ENCODE data around the gene PRMT7. TPM values are rescaled to one million over a fixed set of nuclear protein-coding genes. Genes with fewer than 3 reads are reported as not detected.
A peak's percentile ranks its signal among the peaks of the same experiment; 100 is the strongest.
"Not testable (repeated sequence)": the region's sequence is repeated elsewhere in the genome, so short reads cannot be mapped to it uniquely, and the experiment has no call there.

The PRMT7 gene
- total RNA-seq, 2 experiments from 2014 or later = 60.4 to 62.8 TPM

GRCh38 chr16:68283801-68284598 is 26.8 kb upstream of the PRMT7 start:
- intact Hi-C loops (cut with micrococcal nuclease) = no loop called here
- Mint-ChIP-seq H3K27me3 (no peaks in the 10 kb centered on the region), H3K36me3 (peaks cover 54% of the 10 kb centered on the region), H3K9me3 (no peaks in the 10 kb centered on the region), H3K4me1 (ENCODE audit: low read depth) (peaks cover 87% of the 10 kb centered on the region), H3K27ac (peak overlapping the region; percentile 89), H3K4me3 (peak overlapping the region; percentile 35)
- POLR2A ChIA-PET = interaction anchor here (0.9 to 4.2 kb wide), 6 partner anchors 8 to 27 kb away, joined by 3 to 23 read pairs (median 8); partner anchors contain the start of genes PRMT7, SLC7A6 and SLC7A6OS
- no peak for DNase-seq
- CTCF ChIA-PET = interaction anchor here (1.1 to 15.3 kb wide), 4 partner anchors 10 to 79 kb away, joined by 3 to 237 read pairs (median 4); partner anchors contain the start of gene SLC7A6

- no peak for DNase-seq
- peaks cover 90% of the 10 kb centered on the region for H3K4me1 Mint-ChIP-seq (ENCODE audit: low read depth)
- ChIA-PET CTCF (interaction anchor here (0.6 to 15.3 kb wide), 6 partner anchors 12 to 69 kb away, joined by 3 to 237 read pairs (median 4); partner anchors contain the start of genes PRMT7, SLC7A6 and SLC7A6OS), POLR2A (interaction anchor here (0.9 to 4.2 kb wide), 6 partner anchors 9 to 30 kb away, joined by 3 to 23 read pairs (median 8); partner anchors contain the start of genes PRMT7, SLC7A6 and SLC7A6OS)
- peak overlapping the region; percentile 35 for H3K4me3 Mint-ChIP-seq
- no peaks in the 10 kb centered on the region for H3K9me3 Mint-ChIP-seq
- intact Hi-C loops (cut with micrococcal nuclease) = no loop called here
- peak overlapping the region; percentile 89 for H3K27ac Mint-ChIP-seq
- no peaks in the 10 kb centered on the region for H3K27me3 Mint-ChIP-seq
- H3K36me3 Mint-ChIP-seq = peaks cover 51% of the 10 kb centered on the region
Observed at GRCh38 chr16:68284847-68285246, 26.0 kb upstream of the PRMT7 start.

GRCh38 chr16:68285683-68286082 is 25.1 kb upstream of the PRMT7 start:
- Mint-ChIP-seq H3K4me3 (no peak overlapping the region), H3K27ac (peak overlapping the region; percentile 89), H3K27me3 (no peaks in the 10 kb centered on the region), H3K9me3 (no peaks in the 10 kb centered on the region), H3K4me1 (ENCODE audit: low read depth) (peaks cover 94% of the 10 kb centered on the region), H3K36me3 (peaks cover 54% of the 10 kb centered on the region)
- DNase-seq = no peak
- POLR2A ChIA-PET = interaction anchor here (0.9 to 4.2 kb wide), 5 partner anchors 10 to 30 kb away, joined by 3 to 23 read pairs (median 8); partner anchors contain the start of gene SLC7A6
- intact Hi-C loops (cut with micrococcal nuclease) = no loop called here
- CTCF ChIA-PET = interaction anchor here (1.2 to 15.3 kb wide), 6 partner anchors 13 to 43 kb away, joined by 3 to 237 read pairs (median 4); partner anchors contain the start of genes PRMT7, SLC7A6 and SLC7A6OS

- intact Hi-C loops (cut with micrococcal nuclease) = loop anchor here (1.0 kb wide), 2 partner anchors 16 to 21 kb away; no protein-coding TSS in a partner anchor
- ChIA-PET CTCF (interaction anchor here (1.3 to 15.3 kb wide), 5 partner anchors 10 to 43 kb away, joined by 3 to 237 read pairs (median 4); partner anchors contain the start of genes PRMT7, SLC7A6 and SLC7A6OS), POLR2A (interaction anchor here (1.1 to 4.2 kb wide), 3 partner anchors 11 to 22 kb away, joined by 4 to 23 read pairs (median 8); partner anchors contain the start of gene SLC7A6)
- Mint-ChIP-seq H3K9me3 (no peaks in the 10 kb centered on the region), H3K4me3 (peak overlapping the region; percentile 58), H3K27ac (peak overlapping the region; percentile 89), H3K27me3 (no peaks in the 10 kb centered on the region), H3K36me3 (peaks cover 57% of the 10 kb centered on the region), H3K4me1 (ENCODE audit: low read depth) (peaks cover 94% of the 10 kb centered on the region)
- DNase-seq = peak; percentile 40
Observed at GRCh38 chr16:68286153-68287074, 24.4 kb upstream of the PRMT7 start.

- peak; percentile 69 for DNase-seq
- ChIA-PET CTCF (interaction anchor here (1.2 to 15.3 kb wide), 5 partner anchors 9 to 42 kb away, joined by 3 to 237 read pairs (median 4); partner anchors contain the start of gene SLC7A6), POLR2A (interaction anchor here (1.1 to 3.6 kb wide), 5 partner anchors 13 to 23 kb away, joined by 3 to 11 read pairs (median 4); partner anchors contain the start of genes PRMT7, SLC7A6 and SLC7A6OS)
- peaks cover 93% of the 10 kb centered on the region for H3K4me1 Mint-ChIP-seq (ENCODE audit: low read depth)
- intact Hi-C loops (cut with micrococcal nuclease) = loop anchor here (1.0 kb wide), 2 partner anchors 17 to 22 kb away; no protein-coding TSS in a partner anchor
- H3K9me3 Mint-ChIP-seq = no peaks in the 10 kb centered on the region
- H3K4me3 Mint-ChIP-seq = peak overlapping the region; percentile 7
- peak overlapping the region; percentile 93 for H3K27ac Mint-ChIP-seq
- peaks cover 54% of the 10 kb centered on the region for H3K36me3 Mint-ChIP-seq
- H3K27me3 Mint-ChIP-seq = no peaks in the 10 kb centered on the region
Observed at GRCh38 chr16:68287276-68288251, 23.3 kb upstream of the PRMT7 start.

- no peaks in the 10 kb centered on the region for H3K27me3 Mint-ChIP-seq
- H3K27ac Mint-ChIP-seq = peak overlapping the region; percentile 93
- no peak overlapping the region for H3K4me3 Mint-ChIP-seq
- ChIA-PET CTCF (interaction anchor here (0.7 to 15.3 kb wide), 5 partner anchors 9 to 41 kb away, joined by 3 to 237 read pairs (median 3); partner anchors contain the start of gene SLC7A6), POLR2A (interaction anchor here (0.6 to 3.6 kb wide), 5 partner anchors 16 to 721 kb away, joined by 3 to 11 read pairs (median 3); partner anchors contain the start of genes PRMT7, SLC7A6 and SLC7A6OS)
- H3K36me3 Mint-ChIP-seq = peaks cover 52% of the 10 kb centered on the region
- intact Hi-C loops (cut with micrococcal nuclease) = no loop called here
- DNase-seq = no peak
- peaks cover 92% of the 10 kb centered on the region for H3K4me1 Mint-ChIP-seq (ENCODE audit: low read depth)
- H3K9me3 Mint-ChIP-seq = no peaks in the 10 kb centered on the region
Observed at GRCh38 chr16:68288252-68288650, 22.6 kb upstream of the PRMT7 start.

- DNase-seq, H3K9me3 Mint-ChIP-seq, H3K4me3 Mint-ChIP-seq, H3K27me3 Mint-ChIP-seq: not testable (repeated sequence)
- ChIA-PET POLR2A (interaction anchor here (0.5 to 3.6 kb wide), 6 partner anchors 15 to 722 kb away, joined by 3 to 20 read pairs (median 6); partner anchors contain the start of genes PRMT7, SLC7A6 and SLC7A6OS), CTCF (interaction anchor here (0.7 to 15.3 kb wide), 6 partner anchors 17 to 232 kb away, joined by 3 to 237 read pairs (median 6); partner anchors contain the start of genes PRMT7, SLC7A6 and SLC7A6OS)
- H3K4me1 Mint-ChIP-seq (ENCODE audit: low read depth) = peaks cover 91% of the 10 kb centered on the region
- H3K36me3 Mint-ChIP-seq = peaks cover 52% of the 10 kb centered on the region
- peak overlapping the region; percentile 93 for H3K27ac Mint-ChIP-seq
- intact Hi-C loops (cut with micrococcal nuclease) = loop anchor here (1.0 kb wide), 2 partner anchors 13 to 22 kb away; partner anchors contain the start of gene SLC7A6OS
Observed at GRCh38 chr16:68288796-68289195, 22.0 kb upstream of the PRMT7 start.

GRCh38 chr16:68289202-68289601 is 21.6 kb upstream of the PRMT7 start:
- Mint-ChIP-seq H3K9me3 (no peaks in the 10 kb centered on the region), H3K36me3 (peaks cover 52% of the 10 kb centered on the region), H3K27ac (peak overlapping the region; percentile 93), H3K4me3 (no peak overlapping the region), H3K4me1 (ENCODE audit: low read depth) (peaks cover 88% of the 10 kb centered on the region), H3K27me3 (no peaks in the 10 kb centered on the region)
- ChIA-PET CTCF (interaction anchor here (1.1 to 15.3 kb wide), 5 partner anchors 16 to 232 kb away, joined by 3 to 237 read pairs (median 10); partner anchors contain the start of genes PRMT7, SLC7A6 and SLC7A6OS), POLR2A (interaction anchor here (0.5 to 3.6 kb wide), 8 partner anchors 10 to 204 kb away, joined by 3 to 20 read pairs (median 4); partner anchors contain the start of genes NFATC3, PRMT7, SLC7A6 and SLC7A6OS)
- DNase-seq = no peak
- intact Hi-C loops (cut with micrococcal nuclease) = loop anchor here (1.0 kb wide), 2 partner anchors 14 to 21 kb away; partner anchors contain the start of gene SLC7A6OS

GRCh38 chr16:68289621-68290329 is 21.0 kb upstream of the PRMT7 start:
- intact Hi-C loops (cut with micrococcal nuclease) = loop anchor here (1.0 kb wide), 2 partner anchors 14 to 21 kb away; partner anchors contain the start of gene SLC7A6OS
- peak; percentile 84 for DNase-seq
- H3K36me3 Mint-ChIP-seq = peaks cover 54% of the 10 kb centered on the region

More at GRCh38 chr16:68289621-68290329, 21.0 kb upstream of the PRMT7 start:
- no peaks in the 10 kb centered on the region for H3K27me3 Mint-ChIP-seq
- ChIA-PET POLR2A (interaction anchor here (0.6 to 3.6 kb wide), 8 partner anchors 9 to 205 kb away, joined by 3 to 20 read pairs (median 4); partner anchors contain the start of genes NFATC3, PRMT7, SLC7A6 and SLC7A6OS), CTCF (interaction anchor here (0.5 to 15.3 kb wide), 6 partner anchors 15 to 231 kb away, joined by 3 to 237 read pairs (median 8); partner anchors contain the start of genes PRMT7, SLC7A6 and SLC7A6OS)
- H3K27ac Mint-ChIP-seq = peak overlapping the region; percentile 93
- H3K4me3 Mint-ChIP-seq = peak overlapping the region; percentile 12
- H3K9me3 Mint-ChIP-seq = no peaks in the 10 kb centered on the region
- H3K4me1 Mint-ChIP-seq (ENCODE audit: low read depth) = peaks cover 84% of the 10 kb centered on the region

Data from activated CD4-positive, alpha-beta memory T cell treated with anti-CD3 and anti-CD28 coated beads for 36 hours (primary cell).